DND-41 (cell line): Measurements from ENCODE around the gene YIPF7.

Experiments used
- EZH2 ChIP-seq: IDR thresholded peaks from 3 replicates; pipeline ENCODE4 v1.6.1; 2012; ENCODE audit warnings: borderline replicate concordance, low read depth, mild to moderate bottlenecking, moderate library complexity, low read length, inconsistent platforms; ENCODE audit not compliant: severe bottlenecking
- TF ChIP-seq, protein P1 (sequence below): IDR thresholded peaks from 2 replicates; pipeline ENCODE4 v1.5.1; 2012; ENCODE audit warnings: borderline replicate concordance, low read length, moderate library complexity, mild to moderate bottlenecking; ENCODE audit not compliant: poor library complexity, severe bottlenecking; ENCODE audit errors: extremely low read depth

DNA sequence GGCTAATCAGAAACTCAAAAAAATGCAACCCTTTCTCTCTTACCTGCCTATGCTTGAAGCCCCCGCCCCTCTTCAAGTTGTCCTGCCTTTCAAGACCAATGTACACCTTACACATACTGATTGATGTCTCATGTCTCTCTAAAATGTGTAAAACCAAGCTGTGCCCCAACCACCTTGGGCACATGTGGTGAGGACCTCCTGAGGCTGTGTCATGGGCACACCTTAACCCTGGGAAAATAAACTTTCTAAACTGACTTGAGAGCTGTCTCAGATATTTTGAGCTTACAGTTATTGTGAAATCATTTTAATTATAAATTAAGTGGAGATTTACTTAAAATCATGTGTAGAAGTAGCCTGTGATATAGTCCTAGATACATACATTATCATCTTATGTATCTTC lies 49.0 kb upstream of the YIPF7 start:
- TF ChIP-seq, protein P1, sequence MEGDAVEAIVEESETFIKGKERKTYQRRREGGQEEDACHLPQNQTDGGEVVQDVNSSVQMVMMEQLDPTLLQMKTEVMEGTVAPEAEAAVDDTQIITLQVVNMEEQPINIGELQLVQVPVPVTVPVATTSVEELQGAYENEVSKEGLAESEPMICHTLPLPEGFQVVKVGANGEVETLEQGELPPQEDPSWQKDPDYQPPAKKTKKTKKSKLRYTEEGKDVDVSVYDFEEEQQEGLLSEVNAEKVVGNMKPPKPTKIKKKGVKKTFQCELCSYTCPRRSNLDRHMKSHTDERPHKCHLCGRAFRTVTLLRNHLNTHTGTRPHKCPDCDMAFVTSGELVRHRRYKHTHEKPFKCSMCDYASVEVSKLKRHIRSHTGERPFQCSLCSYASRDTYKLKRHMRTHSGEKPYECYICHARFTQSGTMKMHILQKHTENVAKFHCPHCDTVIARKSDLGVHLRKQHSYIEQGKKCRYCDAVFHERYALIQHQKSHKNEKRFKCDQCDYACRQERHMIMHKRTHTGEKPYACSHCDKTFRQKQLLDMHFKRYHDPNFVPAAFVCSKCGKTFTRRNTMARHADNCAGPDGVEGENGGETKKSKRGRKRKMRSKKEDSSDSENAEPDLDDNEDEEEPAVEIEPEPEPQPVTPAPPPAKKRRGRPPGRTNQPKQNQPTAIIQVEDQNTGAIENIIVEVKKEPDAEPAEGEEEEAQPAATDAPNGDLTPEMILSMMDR: no peak
- no peak for TF ChIP-seq EZH2
